H9 (cell line): Measurements from ENCODE around the gene TCFL5. TPM values are rescaled to one million over a fixed set of nuclear protein-coding genes. Genes with fewer than 3 reads are reported as not detected.

Source experiments
- DNase-seq: peaks from one replicate; pipeline ENCODE4 v3.0.0-alpha.2; 2017
- H2AFZ ChIP-seq: one replicate; pipeline ENCODE4 v1.6.1; 2013; ENCODE audit warnings: mild to moderate bottlenecking, low read length, control low read depth, moderate library complexity
- H2AK5ac ChIP-seq: 2 replicates; pipeline ENCODE4 v1.6.1; 2013; ENCODE audit warnings: low read length, control low read depth, mixed read lengths; ENCODE audit not compliant: insufficient read length
- H2BK120ac ChIP-seq: one replicate; pipeline ENCODE4 v1.6.1; 2013; ENCODE audit warnings: low read depth, mild to moderate bottlenecking, low read length, control low read depth, inconsistent platforms; ENCODE audit not compliant: poor library complexity, severe bottlenecking
- H2BK12ac ChIP-seq: 2 replicates; pipeline ENCODE4 v1.6.1; 2013; ENCODE audit warnings: low read length, control low read depth, mixed read lengths, low read depth; ENCODE audit not compliant: insufficient read length
- H2BK15ac ChIP-seq: 2 replicates; pipeline ENCODE4 v1.6.1; 2013; ENCODE audit warnings: low read depth, low read length, control low read depth
- H2BK20ac ChIP-seq: one replicate; pipeline ENCODE4 v1.6.1; 2013; ENCODE audit warnings: low read depth, mild to moderate bottlenecking, low read length, control low read depth, inconsistent platforms; ENCODE audit not compliant: poor library complexity, severe bottlenecking
- H2BK5ac ChIP-seq: 2 replicates; pipeline ENCODE4 v1.6.1; 2013; ENCODE audit warnings: low read length, control low read depth, mixed read lengths; ENCODE audit not compliant: insufficient read length
- H3K14ac ChIP-seq: 2 replicates; pipeline ENCODE4 v1.6.1; 2013; ENCODE audit warnings: low read length, control low read depth; ENCODE audit not compliant: insufficient read depth
- H3K18ac ChIP-seq: 2 replicates; pipeline ENCODE4 v1.6.1; 2013; ENCODE audit warnings: low read depth, mild to moderate bottlenecking, mixed read lengths, low read length, control low read depth; ENCODE audit not compliant: insufficient read length
- H3K23ac ChIP-seq: 2 replicates; pipeline ENCODE4 v1.6.1; 2013; ENCODE audit warnings: low read length, control low read depth, mixed read lengths, low read depth; ENCODE audit not compliant: insufficient read length
- H3K23me2 ChIP-seq: 2 replicates; pipeline ENCODE4 v1.6.1; 2013; ENCODE audit warnings: low read depth, mild to moderate bottlenecking, mixed read lengths, low read length, control low read depth; ENCODE audit not compliant: insufficient read length, poor library complexity, severe bottlenecking
- H3K27ac ChIP-seq: 2 replicates; pipeline ENCODE4 v1.5.1; 2013; ENCODE audit warnings: low read length, control low read depth, mixed read lengths, low read depth; ENCODE audit not compliant: insufficient read length
- H3K27me3 ChIP-seq: 2 replicates; pipeline ENCODE4 v1.6.1; 2013; ENCODE audit warnings: low read length, control low read depth, inconsistent platforms; ENCODE audit not compliant: insufficient read depth
- H3K4ac ChIP-seq: 2 replicates; pipeline ENCODE4 v1.6.1; 2013; ENCODE audit warnings: low read depth, mild to moderate bottlenecking, control low read depth, inconsistent platforms, low read length, moderate library complexity
- H3K4me1 ChIP-seq: 2 replicates; pipeline ENCODE4 v1.6.1; 2013; ENCODE audit warnings: low read length, control low read depth, inconsistent platforms; ENCODE audit not compliant: insufficient read depth
- H3K4me2 ChIP-seq: 2 replicates; pipeline ENCODE4 v1.6.1; 2013; ENCODE audit warnings: low read length, control low read depth, mixed read lengths; ENCODE audit not compliant: insufficient read length, insufficient read depth
- H3K56ac ChIP-seq: 2 replicates; pipeline ENCODE4 v1.6.1; 2013; ENCODE audit warnings: low read depth, mild to moderate bottlenecking, mixed read lengths, low read length, control low read depth; ENCODE audit not compliant: insufficient read length
- H3K79me1 ChIP-seq: 2 replicates; pipeline ENCODE4 v1.6.1; 2013; ENCODE audit warnings: low read depth, mild to moderate bottlenecking, moderate library complexity, low read length, control low read depth, inconsistent platforms; ENCODE audit not compliant: insufficient read depth, poor library complexity, severe bottlenecking
- H3K79me2 ChIP-seq: 2 replicates; pipeline ENCODE4 v1.6.1; 2013; ENCODE audit warnings: low read length, control low read depth, inconsistent platforms; ENCODE audit not compliant: insufficient read depth
- H3K9ac ChIP-seq: 2 replicates; pipeline ENCODE4 v1.6.1; 2013; ENCODE audit warnings: low read length, control low read depth, mixed read lengths; ENCODE audit not compliant: insufficient read length; ENCODE audit errors: extremely low read depth
- H3K9me3 ChIP-seq: one replicate; pipeline ENCODE4 v1.6.1; 2013; ENCODE audit warnings: low read depth, low read length, inconsistent platforms; ENCODE audit not compliant: control insufficient read depth
- H3T11ph ChIP-seq: one replicate; pipeline ENCODE4 v1.6.1; 2013; ENCODE audit warnings: mild to moderate bottlenecking, low read length, control low read depth, inconsistent platforms
- H4K20me1 ChIP-seq: one replicate; pipeline ENCODE4 v1.6.1; 2013; ENCODE audit not compliant: control insufficient read depth, insufficient read length, insufficient read depth
- H4K5ac ChIP-seq: 2 replicates; pipeline ENCODE4 v1.6.1; 2013; ENCODE audit warnings: low read depth, mild to moderate bottlenecking, mixed read lengths, low read length, control low read depth; ENCODE audit not compliant: insufficient read length
- H4K8ac ChIP-seq: replicated peaks from 2 replicates; pipeline ENCODE4 v1.6.1; 2013; ENCODE audit warnings: low read length, control low read depth, mixed read lengths, low read depth; ENCODE audit not compliant: insufficient read length
- H4K91ac ChIP-seq: 2 replicates; pipeline ENCODE4 v1.6.1; 2013; ENCODE audit warnings: low read depth, mild to moderate bottlenecking, moderate library complexity, mixed read lengths, low read length, control low read depth; ENCODE audit not compliant: insufficient read length
- H3K27ac Mint-ChIP-seq, 3 experiments: 2 replicates in 2 of 3; 3 replicates in 1 of 3; pipeline ENCODE4 v1.8.0; 2020 to 2021; ENCODE audit warnings: mixed read lengths in 3 of 3, mild to moderate bottlenecking in 1 of 3, moderate library complexity in 1 of 3
- H3K27me3 Mint-ChIP-seq: 2 replicates; pipeline ENCODE4 v1.8.0; 2021; ENCODE audit warnings: low read depth, mild to moderate bottlenecking, moderate library complexity, mixed read lengths
- H3K36me3 Mint-ChIP-seq, 3 experiments: 2 replicates in 2 of 3; 3 replicates in 1 of 3; pipeline ENCODE4 v1.8.0; 2020 to 2021; ENCODE audit warnings: low read depth in 3 of 3, mixed read lengths in 3 of 3; ENCODE audit not compliant: insufficient read depth in 1 of 3
- H3K4me1 Mint-ChIP-seq, 2 experiments: 2 replicates each; pipeline ENCODE4 v1.8.0; 2020; ENCODE audit warnings: mixed read lengths in 2 of 2
- H3K4me3 Mint-ChIP-seq, 2 experiments: 2 replicates in 1 of 2; 3 replicates in 1 of 2; pipeline ENCODE4 v1.8.0; 2020 to 2021; ENCODE audit warnings: mild to moderate bottlenecking in 2 of 2, mixed read lengths in 2 of 2, moderate library complexity in 1 of 2
- H3K9me3 Mint-ChIP-seq, 2 experiments: 2 replicates in 1 of 2; 3 replicates in 1 of 2; pipeline ENCODE4 v1.8.0; 2020; ENCODE audit warnings: mild to moderate bottlenecking in 2 of 2, mixed read lengths in 2 of 2, moderate library complexity in 1 of 2
- WGBS: extraction: QIAGEN DNeasy Blood & Tissue Kit; methylation state at CpG from one replicate; pipeline ENCODE4 v1.1.7; 2013; ENCODE audit warnings: missing lambda C conversion rate, low lambda C conversion rate, mixed read lengths; ENCODE audit not compliant: insufficient read length; ENCODE audit errors: extremely low coverage; 5-methylcytosine and 5-hydroxymethylcytosine counted together
- total RNA-seq: library from RNA; stranded (reverse); gene quantifications from 2 replicates; pipeline ENCODE4 v1.2.1, GENCODE V29; 2021
- TF ChIP-seq, protein P1 (sequence below): fragments of 200-600 bp; sonication (generic); conservative IDR thresholded peaks from 3 replicates; pipeline ENCODE4 v1.8.0; 2021; ENCODE audit warnings: antibody characterized with exemption, mild to moderate bottlenecking

The TCFL5 gene
- total RNA-seq, 1 experiment from 2014 or later = 16.4 TPM

GRCh38 chr20:62888910-62889309 lies 27.3 kb upstream of the TCFL5 start:
- Histone ChIP-seq H4K91ac (no peak overlapping the region), H3K4ac (no peak overlapping the region), H2AFZ (no peak overlapping the region), H3K4me1 (no peaks in the 10 kb centered on the region; the same call in 1 of the 2 replicates), H3K79me2 (no peaks in the 10 kb centered on the region), H3K56ac (no peak overlapping the region), H2BK20ac (no peak overlapping the region), H3T11ph (no peak overlapping the region), H4K8ac (no peak overlapping the region), H3K4me2 (no peak overlapping the region), H2BK5ac (no peak overlapping the region), H3K23me2 (no peaks in the 10 kb centered on the region), H3K27ac (no peak overlapping the region), H4K5ac (no peak overlapping the region), H3K23ac (no peak overlapping the region), H3K79me1 (no peaks in the 10 kb centered on the region), H2BK12ac (no peak overlapping the region), H3K14ac (no peak overlapping the region), H2AK5ac (no peak overlapping the region), H2BK15ac (no peak overlapping the region), H4K20me1 (no peaks in the 10 kb centered on the region), H3K27me3 (no peaks in the 10 kb centered on the region), H3K9ac (no peak overlapping the region), H2BK120ac (no peak overlapping the region), H3K9me3 (no peaks in the 10 kb centered on the region), H3K18ac (no peak overlapping the region)
- Mint-ChIP-seq H3K27me3 (no peaks in the 10 kb centered on the region), H3K27ac (no peak overlapping the region), H3K36me3 (peaks cover 62 to 95% (median 64%) of the 10 kb centered on the region in 3 experiments), H3K4me3 (no peak overlapping the region), H3K9me3 (no peaks in the 10 kb centered on the region), H3K4me1 (peaks cover 23 to 26% of the 10 kb centered on the region in 2 experiments)
- TF ChIP-seq, protein P1, sequence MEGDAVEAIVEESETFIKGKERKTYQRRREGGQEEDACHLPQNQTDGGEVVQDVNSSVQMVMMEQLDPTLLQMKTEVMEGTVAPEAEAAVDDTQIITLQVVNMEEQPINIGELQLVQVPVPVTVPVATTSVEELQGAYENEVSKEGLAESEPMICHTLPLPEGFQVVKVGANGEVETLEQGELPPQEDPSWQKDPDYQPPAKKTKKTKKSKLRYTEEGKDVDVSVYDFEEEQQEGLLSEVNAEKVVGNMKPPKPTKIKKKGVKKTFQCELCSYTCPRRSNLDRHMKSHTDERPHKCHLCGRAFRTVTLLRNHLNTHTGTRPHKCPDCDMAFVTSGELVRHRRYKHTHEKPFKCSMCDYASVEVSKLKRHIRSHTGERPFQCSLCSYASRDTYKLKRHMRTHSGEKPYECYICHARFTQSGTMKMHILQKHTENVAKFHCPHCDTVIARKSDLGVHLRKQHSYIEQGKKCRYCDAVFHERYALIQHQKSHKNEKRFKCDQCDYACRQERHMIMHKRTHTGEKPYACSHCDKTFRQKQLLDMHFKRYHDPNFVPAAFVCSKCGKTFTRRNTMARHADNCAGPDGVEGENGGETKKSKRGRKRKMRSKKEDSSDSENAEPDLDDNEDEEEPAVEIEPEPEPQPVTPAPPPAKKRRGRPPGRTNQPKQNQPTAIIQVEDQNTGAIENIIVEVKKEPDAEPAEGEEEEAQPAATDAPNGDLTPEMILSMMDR = no peak
- no CpG with 5 or more reads among the region's 17 CpGs for WGBS
- no peak for DNase-seq
